Gastroesophageal sphincter (tissue), 4 donors: ENCODE results near the gene SDC3. TPM values are rescaled to one million over a fixed set of nuclear protein-coding genes. Genes with fewer than 3 reads are reported as not detected.

Experiments used
- ATAC-seq: fragments of 150-250 bp; one replicate; pipeline ENCODE4 v1.9.1; 2016; ENCODE audit warnings: mild to moderate bottlenecking, moderate library complexity
- H3K27ac ChIP-seq, 4 donors: fragments of 200-600 bp; sonication (generic) in 3 of 4; 1 replicate in 3 of 4; 2 replicates in 1 of 4; pipeline ENCODE4 v1.5.1; 2016 to 2019
- H3K27me3 ChIP-seq: fragments of 200-600 bp; sonication (generic); one replicate; pipeline ENCODE4 v1.5.1; 2019
- H3K36me3 ChIP-seq, 2 donors: fragments of 200-600 bp; sonication (generic); one replicate each; pipeline ENCODE4 v1.5.1; 2019; ENCODE audit warnings: control low read depth in 1 of 2
- H3K4me1 ChIP-seq, 3 donors: fragments of 200-600 bp; sonication (generic); 1 replicate in 2 of 3; 2 replicates in 1 of 3; pipeline ENCODE4 v1.5.1; 2016 to 2019; ENCODE audit warnings: control low read depth in 2 of 3
- H3K4me3 ChIP-seq, 2 donors: fragments of 200-600 bp; sonication (generic); one replicate each; pipeline ENCODE4 v1.5.1; 2019; ENCODE audit warnings: mild to moderate bottlenecking in 1 of 2, moderate library complexity in 1 of 2
- H3K9me3 ChIP-seq, 3 donors: fragments of 200-600 bp; sonication (generic); one replicate each; pipeline ENCODE4 v1.5.1; 2017 to 2019; ENCODE audit warnings: control low read depth in 2 of 3
- EP300 ChIP-seq: sonication (generic); formaldehyde crosslinking; IDR thresholded peaks from one replicate; pipeline ENCODE4 v1.6.1; 2017; ENCODE audit warnings: antibody characterized with exemption, mild to moderate bottlenecking
- POLR2A ChIP-seq, 2 donors: fragments of 450-650 bp; IDR thresholded peaks; one replicate each; pipeline ENCODE4 v1.6.1; 2017; ENCODE audit warnings: antibody characterized with exemption in 2 of 2, mild to moderate bottlenecking in 2 of 2, moderate library complexity in 1 of 2
- POLR2AphosphoS5 ChIP-seq: sonication (generic); formaldehyde crosslinking; IDR thresholded peaks from one replicate; pipeline ENCODE4 v1.6.1; 2017; ENCODE audit warnings: antibody characterized with exemption
- WGBS, 2 donors: methylation state at CpG; one replicate each; pipeline ENCODE4 v1.1.5; 2018; ENCODE audit warnings: low coverage in 1 of 2; 5-methylcytosine and 5-hydroxymethylcytosine counted together
- total RNA-seq, 4 donors: library from RNA; depleted of rRNA; stranded (reverse); fragments of >200 nt; gene quantifications; one replicate each; pipeline ENCODE4 v1.1.0, GENCODE V29; 2016
- TF ChIP-seq, protein P1 (sequence below), 4 experiments: fragments of 200-600 bp in 2 of 4; fragments of 450-650 bp in 2 of 4; sonication (generic) in 1 of 4; IDR thresholded peaks; one replicate each; pipeline ENCODE4 v1.5.1; 2017 to 2019; ENCODE audit warnings: antibody characterized with exemption in 4 of 4, mild to moderate bottlenecking in 2 of 4, moderate library complexity in 2 of 4

Gene SDC3
- total RNA-seq, 4 donors from 2014 or later = 45.1 to 112 (median 52.6) TPM

GRCh38 chr1:30914931-30915330 is 6.4 kb upstream of the SDC3 start:
- no peak for ATAC-seq

GRCh38 chr1:30914587-30914922 is 6.0 kb upstream of the SDC3 start:
- H3K9me3 ChIP-seq = no peaks in the 10 kb centered on the region
- H3K27ac ChIP-seq = no peak overlapping the region
- WGBS, 2 donors = 80 to 86% methylated on average over 1 to 2 of the region's 3 CpGs
- H3K36me3 ChIP-seq = no peaks in the 10 kb centered on the region
- H3K27me3 ChIP-seq = no peaks in the 10 kb centered on the region
- H3K4me3 ChIP-seq = no peak overlapping the region
- ATAC-seq = no peak
- peaks cover 0 to 15% (median 3%) of the 10 kb centered on the region in 3 donors for H3K4me1 ChIP-seq
- TF ChIP-seq, protein P1, sequence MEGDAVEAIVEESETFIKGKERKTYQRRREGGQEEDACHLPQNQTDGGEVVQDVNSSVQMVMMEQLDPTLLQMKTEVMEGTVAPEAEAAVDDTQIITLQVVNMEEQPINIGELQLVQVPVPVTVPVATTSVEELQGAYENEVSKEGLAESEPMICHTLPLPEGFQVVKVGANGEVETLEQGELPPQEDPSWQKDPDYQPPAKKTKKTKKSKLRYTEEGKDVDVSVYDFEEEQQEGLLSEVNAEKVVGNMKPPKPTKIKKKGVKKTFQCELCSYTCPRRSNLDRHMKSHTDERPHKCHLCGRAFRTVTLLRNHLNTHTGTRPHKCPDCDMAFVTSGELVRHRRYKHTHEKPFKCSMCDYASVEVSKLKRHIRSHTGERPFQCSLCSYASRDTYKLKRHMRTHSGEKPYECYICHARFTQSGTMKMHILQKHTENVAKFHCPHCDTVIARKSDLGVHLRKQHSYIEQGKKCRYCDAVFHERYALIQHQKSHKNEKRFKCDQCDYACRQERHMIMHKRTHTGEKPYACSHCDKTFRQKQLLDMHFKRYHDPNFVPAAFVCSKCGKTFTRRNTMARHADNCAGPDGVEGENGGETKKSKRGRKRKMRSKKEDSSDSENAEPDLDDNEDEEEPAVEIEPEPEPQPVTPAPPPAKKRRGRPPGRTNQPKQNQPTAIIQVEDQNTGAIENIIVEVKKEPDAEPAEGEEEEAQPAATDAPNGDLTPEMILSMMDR (IDR thresholded peaks at IDR 0.05) = no peak
- TF ChIP-seq POLR2A (IDR thresholded peaks at IDR 0.05) (no peak), EP300 (no peak), POLR2AphosphoS5 (no peak)

More at GRCh38 chr1:30914931-30915330, 6.4 kb upstream of the SDC3 start:
- TF ChIP-seq POLR2AphosphoS5 (no peak), EP300 (no peak)
- TF ChIP-seq, protein P1 (IDR thresholded peaks at IDR 0.05) = no peak
- Histone ChIP-seq H3K36me3 (no peaks in the 10 kb centered on the region), H3K27me3 (no peaks in the 10 kb centered on the region), H3K4me3 (no peak overlapping the region), H3K27ac (no peak overlapping the region), H3K4me1 (peaks cover 0 to 11% (median 3%) of the 10 kb centered on the region in 3 donors), H3K9me3 (no peaks in the 10 kb centered on the region)
- 40 to 60% methylated on average over 2 of the region's 4 CpGs for WGBS, 2 donors

- H3K27me3 ChIP-seq = no peaks in the 10 kb centered on the region
- no peaks in the 10 kb centered on the region for H3K36me3 ChIP-seq
- H3K9me3 ChIP-seq = no peaks in the 10 kb centered on the region
- ATAC-seq = peak; percentile 32
- H3K27ac ChIP-seq = peak overlapping the region in 1 of 4 donors; percentile 40
- H3K4me3 ChIP-seq = no peak overlapping the region
- WGBS, 2 donors = no CpG with 5 or more reads among the region's 10 CpGs
- TF ChIP-seq POLR2AphosphoS5 = no peak
- TF ChIP-seq POLR2A (IDR thresholded peaks at IDR 0.05) = no peak
- TF ChIP-seq, protein P1 (IDR thresholded peaks at IDR 0.05) = no peak
- TF ChIP-seq EP300 = no peak
- peaks cover 0 to 23% (median 9%) of the 10 kb centered on the region in 3 donors for H3K4me1 ChIP-seq
Measured at GRCh38 chr1:30912913-30913652, 4.5 kb upstream of the SDC3 start.

DNA sequence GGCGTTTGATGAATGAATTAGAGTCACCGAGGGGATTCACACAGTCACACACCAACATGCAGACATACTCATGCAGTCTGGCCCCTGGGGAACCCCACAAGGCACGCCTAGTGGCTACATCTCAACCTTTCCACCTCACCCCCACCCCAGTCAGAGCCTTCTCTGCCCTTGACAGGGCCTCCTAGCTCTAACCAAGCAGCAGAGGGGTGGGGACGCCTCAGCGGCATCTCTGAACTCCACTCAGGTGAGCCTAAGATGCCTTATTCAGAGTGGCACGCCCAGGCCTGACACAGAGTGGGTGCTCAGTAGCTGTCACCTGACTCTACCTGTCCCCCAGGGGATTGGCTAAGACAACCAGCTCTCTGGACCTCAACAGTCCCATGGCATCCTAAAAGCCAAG is 3.7 kb upstream of the SDC3 start:
- WGBS, 2 donors = 80 to 90% methylated on average over 1 to 4 of the region's 6 CpGs
- ATAC-seq = no peak
- H3K27ac ChIP-seq = no peak overlapping the region

More for the DNA sequence above, 3.7 kb upstream of the SDC3 start:
- no peak for TF ChIP-seq POLR2AphosphoS5
- TF ChIP-seq EP300 = no peak
- TF ChIP-seq, protein P1 (IDR thresholded peaks at IDR 0.05) = no peak
- no peak for TF ChIP-seq POLR2A (IDR thresholded peaks at IDR 0.05)
- Histone ChIP-seq H3K36me3 (no peaks in the 10 kb centered on the region), H3K4me1 (peaks cover 0 to 31% (median 14%) of the 10 kb centered on the region in 3 donors), H3K9me3 (no peaks in the 10 kb centered on the region), H3K27me3 (no peaks in the 10 kb centered on the region), H3K4me3 (no peak overlapping the region)
